Measurements from ENCODE around the gene PKP4.

GRCh38 chr2:158407031-158407430 lies 49.7 kb upstream of the PKP4 start:
- no peak for TF ChIP-seq TAF7 (optimal IDR thresholded peaks at IDR 0.05; ENCODE audit: borderline replicate concordance, low read depth, low read length)
- TF ChIP-seq EP300 (IDR thresholded peaks at IDR 0.05; ENCODE audit: borderline replicate concordance in 1 of 2, low read depth in 2 of 2, low read length in 2 of 2), result no peak
- TF ChIP-seq POLR2AphosphoS5 (IDR thresholded peaks at IDR 0.05; ENCODE audit: low read depth, low read length), result no peak
- TF ChIP-seq CTCF (IDR thresholded peaks at IDR 0.05; ENCODE audit: control extremely low read depth in 1 of 3, insufficient read depth in 1 of 3, low read depth in 1 of 3, low read length in 3 of 3), result no peak
- no peak for TF ChIP-seq KDM1A (IDR thresholded peaks at IDR 0.05; ENCODE audit: borderline replicate concordance, low read length)
- no peak for TF ChIP-seq TEAD4 (IDR thresholded peaks at IDR 0.05; ENCODE audit: low read depth, low read length)
- no peak for TF ChIP-seq SP1 (IDR thresholded peaks at IDR 0.05; ENCODE audit: low read depth, low read length)
- no peak for TF ChIP-seq CREB1 (IDR thresholded peaks at IDR 0.05)
- no peak for TF ChIP-seq POLR2A (IDR thresholded peaks at IDR 0.05; ENCODE audit: control extremely low read depth in 1 of 2, low read depth in 2 of 2, low read length in 2 of 2)
- no peak for TF ChIP-seq YY1 (IDR thresholded peaks at IDR 0.05; ENCODE audit: low read depth, low read length)
- TF ChIP-seq CBX5 (IDR thresholded peaks at IDR 0.05; ENCODE audit: low read depth, low read length), result no peak
- TF ChIP-seq RAD21 (IDR thresholded peaks at IDR 0.05 in 1 of 2, conservative IDR thresholded peaks at IDR 0.05 in 1 of 2; ENCODE audit: low read depth in 2 of 2, low read length in 2 of 2), result no peak
- TF ChIP-seq RFX5 (IDR thresholded peaks at IDR 0.05; ENCODE audit: borderline replicate concordance, low read depth, low read length), result no peak
- TF ChIP-seq EZH2 (IDR thresholded peaks at IDR 0.05; ENCODE audit: low read depth, low read length, severe bottlenecking), result no peak
